HFFc6 (cell line): ENCODE measurements around the gene WDR86. TPM values are rescaled to one million over a fixed set of nuclear protein-coding genes. Genes with fewer than 3 reads are reported as not detected.

Experiments used
- DNase-seq: peaks from one replicate; pipeline ENCODE4 v3.0.0-alpha.2; 2018
- H3K27ac Mint-ChIP-seq: 2 replicates; pipeline ENCODE4 v1.8.0; 2020; ENCODE audit warnings: mild to moderate bottlenecking, mixed read lengths
- H3K27me3 Mint-ChIP-seq: 2 replicates; pipeline ENCODE4 v1.8.0; 2021; ENCODE audit warnings: mild to moderate bottlenecking, moderate library complexity, mixed read lengths; ENCODE audit not compliant: insufficient read depth
- H3K36me3 Mint-ChIP-seq: 2 replicates; pipeline ENCODE4 v1.8.0; 2021; ENCODE audit warnings: low read depth, mixed read lengths
- H3K4me1 Mint-ChIP-seq: 2 replicates; pipeline ENCODE4 v1.8.0; 2020; ENCODE audit warnings: low read depth, mixed read lengths
- H3K4me3 Mint-ChIP-seq: 2 replicates; pipeline ENCODE4 v1.8.0; 2020; ENCODE audit warnings: mild to moderate bottlenecking, moderate library complexity, mixed read lengths
- H3K9me3 Mint-ChIP-seq: 2 replicates; pipeline ENCODE4 v1.8.0; 2020; ENCODE audit warnings: mild to moderate bottlenecking, mixed read lengths
- CTCF ChIP-seq: fragments of 200-600 bp; sonication (generic); IDR thresholded peaks from 2 replicates; pipeline ENCODE4 v1.5.0; 2021; ENCODE audit warnings: antibody characterized with exemption, mild to moderate bottlenecking
- total RNA-seq, 6 experiments: library from RNA; stranded (reverse); fragmentation: NEBNext Ultra II Directional; extraction: Animal tissue kit (Norgen Biotek cat#: 25700); gene quantifications; 2 replicates in 1 of 6; 3 replicates in 5 of 6; pipeline ENCODE4 v1.2.3, GENCODE V29; 2021

Gene WDR86
- total RNA-seq, 6 experiments from 2014 or later: not detected

- Mint-ChIP-seq H3K36me3 (peaks cover 8% of the 10 kb centered on the region), H3K4me3 (no peak overlapping the region), H3K27me3 (no peaks in the 10 kb centered on the region), H3K9me3 (no peaks in the 10 kb centered on the region), H3K4me1 (peaks cover 29% of the 10 kb centered on the region), H3K27ac (peak overlapping the region; percentile 1)
- no peak for DNase-seq
- no peak for TF ChIP-seq CTCF
These were observed 63.4 kb downstream of the WDR86 start for GRCh38 chr7:151346470-151346769.

- DNase-seq: no peak
- peaks cover 29% of the 10 kb centered on the region for H3K4me1 Mint-ChIP-seq
- H3K27ac Mint-ChIP-seq: peak overlapping the region; percentile 1
- no peaks in the 10 kb centered on the region; the same call in 1 of the 2 replicates for H3K27me3 Mint-ChIP-seq
- H3K36me3 Mint-ChIP-seq: peaks cover 8% of the 10 kb centered on the region
- no peak for TF ChIP-seq CTCF
- H3K4me3 Mint-ChIP-seq: no peak overlapping the region
- no peaks in the 10 kb centered on the region for H3K9me3 Mint-ChIP-seq
These were observed 64.0 kb downstream of the WDR86 start for GRCh38 chr7:151345576-151346469.

- H3K9me3 Mint-ChIP-seq: peaks cover 4% of the 10 kb centered on the region; the same call in 1 of the 2 replicates
- DNase-seq: no peak
- no peaks in the 10 kb centered on the region for H3K36me3 Mint-ChIP-seq
- TF ChIP-seq CTCF: no peak
- H3K4me1 Mint-ChIP-seq: peaks cover 26% of the 10 kb centered on the region
- no peak overlapping the region for H3K27ac Mint-ChIP-seq
- H3K27me3 Mint-ChIP-seq: no peaks in the 10 kb centered on the region; the same call in 1 of the 2 replicates
- peak overlapping the region; percentile 88; the same call in 1 of the 2 replicates for H3K4me3 Mint-ChIP-seq
These were observed 66.3 kb downstream of the WDR86 start for GRCh38 chr7:151343516-151343915.

GRCh38 chr7:151342811-151343210 lies 67.0 kb downstream of the WDR86 start:
- 0 out of 2 replicates have a peak overlapping the region, but pooled peaks have one; percentile 49 for H3K27ac Mint-ChIP-seq
- H3K9me3 Mint-ChIP-seq: peaks cover 4% of the 10 kb centered on the region; the same call in 1 of the 2 replicates
- peak overlapping the region; percentile 88 for H3K4me3 Mint-ChIP-seq
- H3K4me1 Mint-ChIP-seq: peaks cover 26% of the 10 kb centered on the region
- H3K36me3 Mint-ChIP-seq: no peaks in the 10 kb centered on the region
- no peaks in the 10 kb centered on the region; the same call in 1 of the 2 replicates for H3K27me3 Mint-ChIP-seq
- peak; percentile 35; the same call in 1 of the 2 replicates for TF ChIP-seq CTCF
- DNase-seq: no peak

- no peak for DNase-seq
- H3K27me3 Mint-ChIP-seq: no peaks in the 10 kb centered on the region; the same call in 1 of the 2 replicates
- peaks cover 4% of the 10 kb centered on the region; the same call in 1 of the 2 replicates for H3K9me3 Mint-ChIP-seq
- peaks cover 26% of the 10 kb centered on the region for H3K4me1 Mint-ChIP-seq
- peak overlapping the region; percentile 49 for H3K27ac Mint-ChIP-seq
- no peaks in the 10 kb centered on the region for H3K36me3 Mint-ChIP-seq
- peak overlapping the region; percentile 88 for H3K4me3 Mint-ChIP-seq
- TF ChIP-seq CTCF: no peak
These were observed 67.7 kb downstream of the WDR86 start for GRCh38 chr7:151342102-151342646.
